Left renal cortex interstitium (tissue), 4 donors: ENCODE data around the gene IL5. TPM values are rescaled to one million over a fixed set of nuclear protein-coding genes. Genes with fewer than 3 reads are reported as not detected.
A peak's percentile ranks its signal among the peaks of the same experiment; 100 is the strongest.

Source experiments
- DNase-seq, 4 donors: peaks; one replicate each; pipeline ENCODE4 v3.0.0-alpha.2; 2013; ENCODE audit warnings: low read depth in 4 of 4, low spot score in 2 of 4, missing footprints in 1 of 4
- polyA plus RNA-seq, 4 donors: library from polyadenylated mRNA; unstranded; fragments of 120-200 nt; gene quantifications; one replicate each; pipeline ENCODE4 v1.2.1, GENCODE V29; 2013; ENCODE audit not compliant: insufficient read length in 4 of 4

The IL5 gene
- polyA plus RNA-seq, 4 donors, result 0.16 to 0.62 (median 0.51) TPM; not detected in 1

GRCh38 chr5:132500244-132500930, 42.9 kb downstream of the IL5 start:
- no peak for DNase-seq

GRCh38 chr5:132499440-132500243, 43.7 kb downstream of the IL5 start:
- no peak for DNase-seq

GRCh38 chr5:132498686-132499271, 44.5 kb downstream of the IL5 start:
- DNase-seq, result no peak

GRCh38 chr5:132498152-132498551, 45.2 kb downstream of the IL5 start:
- no peak for DNase-seq

GRCh38 chr5:132497488-132497997, 45.8 kb downstream of the IL5 start:
- peak in 1 of 4 donors; percentile 22 for DNase-seq

- peak in 3 of 4 donors; percentile 59 to 67 (median 59) for DNase-seq
Measured at GRCh38 chr5:132496631-132497487, 46.5 kb downstream of the IL5 start.

GRCh38 chr5:132496191-132496630, 47.1 kb downstream of the IL5 start:
- DNase-seq, result peak in 2 of 4 donors; percentile 63 to 65

- peak in 3 of 4 donors; percentile 53 to 62 (median 59) for DNase-seq
Measured at GRCh38 chr5:132495667-132496190, 47.6 kb downstream of the IL5 start.

GRCh38 chr5:132493821-132494220, 49.5 kb downstream of the IL5 start:
- no peak for DNase-seq

GRCh38 chr5:132493241-132493640, 50.1 kb downstream of the IL5 start:
- DNase-seq, result no peak

GRCh38 chr5:132492386-132493125, 50.8 kb downstream of the IL5 start:
- no peak for DNase-seq

Other genes starting within 250 kb of the IL5 start
- gene SLC22A4, start 249.1 kb downstream of the IL5 start, polyA plus RNA-seq, result 1 to 10 TPM; 4.6 to 9.2 (median 6.3) TPM
- 10 to 100 TPM; 32.2 to 57.3 (median 48.5) TPM for gene SLC22A5, start 173.8 kb downstream of the IL5 start, polyA plus RNA-seq
- gene IRF1, start 52.7 kb downstream of the IL5 start, polyA plus RNA-seq, result 10 to 100 TPM; 13.9 to 23.8 (median 18.9) TPM
- gene RAD50, start 13.5 kb upstream of the IL5 start, polyA plus RNA-seq, result 10 to 100 TPM; 43.4 to 50.8 (median 47.0) TPM
- gene IL13, start 114.7 kb upstream of the IL5 start, polyA plus RNA-seq, result under 1 TPM in 1 of 4 donors, not detected in 3; 0.13 TPM
- gene IL4, start 130.5 kb upstream of the IL5 start, polyA plus RNA-seq, result not detected
- gene KIF3A, start 194.0 kb upstream of the IL5 start, polyA plus RNA-seq, result 10 to 100 TPM; 14.5 to 36.4 (median 24.5) TPM
- gene CCNI2, start 203.9 kb upstream of the IL5 start, polyA plus RNA-seq, result 1 to 10 TPM; 3.7 to 4.8 (median 3.9) TPM
- 10 to 100 TPM; 74.2 to 84.5 (median 79.2) TPM for gene SEPTIN8, start 233.7 kb upstream of the IL5 start, polyA plus RNA-seq